HG03175 (cell line): ENCODE data around the gene SBK1.
A peak's percentile ranks its signal among the peaks of the same experiment; 100 is the strongest.
"Not testable (repeated sequence)": the region's sequence is repeated elsewhere in the genome, so short reads cannot be mapped to it uniquely, and the experiment has no call there.

Source experiments
- ATAC-seq: cut with Tn5 transposase; IDR thresholded peaks from one replicate; pipeline ENCODE4 v1.9.1; 2021; ENCODE audit warnings: mild to moderate bottlenecking, moderate library complexity; ENCODE audit not compliant: unreplicated experiment

The SBK1 gene

GRCh38 chr16:28291651-28292626 is at the start of gene SBK1:
SBK1 (plus strand) TSS chr16:28292525; CDS start chr16:28317392, 24,867 bp downstream.
- ATAC-seq = peak; percentile 89

GRCh38 chr16:28249483-28249882 is 42.8 kb upstream of the SBK1 start:
- not testable (repeated sequence) for ATAC-seq

GRCh38 chr16:28250999-28251398 is 41.3 kb upstream of the SBK1 start:
- no peak for ATAC-seq

GRCh38 chr16:28254158-28254557 is 38.2 kb upstream of the SBK1 start:
- ATAC-seq = no peak

- no peak for ATAC-seq
Measured at GRCh38 chr16:28255838-28256237, 36.5 kb upstream of the SBK1 start.

- ATAC-seq = no peak
Measured at GRCh38 chr16:28257256-28257655, 35.1 kb upstream of the SBK1 start.

GRCh38 chr16:28258567-28258966 is 33.8 kb upstream of the SBK1 start:
- ATAC-seq = no peak

- no peak for ATAC-seq
Measured at GRCh38 chr16:28259091-28259780, 33.1 kb upstream of the SBK1 start.

- no peak for ATAC-seq
Measured at GRCh38 chr16:28259781-28260150, 32.6 kb upstream of the SBK1 start.

GRCh38 chr16:28260193-28260592 is 32.1 kb upstream of the SBK1 start:
- ATAC-seq = no peak

GRCh38 chr16:28261942-28262341 is 30.4 kb upstream of the SBK1 start:
- no peak for ATAC-seq

GRCh38 chr16:28263305-28263704 is 29.0 kb upstream of the SBK1 start:
- no peak for ATAC-seq

GRCh38 chr16:28264656-28265055 is 27.7 kb upstream of the SBK1 start:
- ATAC-seq = no peak

GRCh38 chr16:28265822-28266221 is 26.5 kb upstream of the SBK1 start:
- ATAC-seq = no peak

- no peak for ATAC-seq
Measured at GRCh38 chr16:28267356-28267755, 25.0 kb upstream of the SBK1 start.

GRCh38 chr16:28273511-28273910 is 18.8 kb upstream of the SBK1 start:
- ATAC-seq = no peak

- no peak for ATAC-seq
Measured at GRCh38 chr16:28274676-28275075, 17.6 kb upstream of the SBK1 start.

GRCh38 chr16:28276301-28276700 is 16.0 kb upstream of the SBK1 start:
- ATAC-seq = no peak

GRCh38 chr16:28277537-28278388 is 14.6 kb upstream of the SBK1 start:
- peak; percentile 70 for ATAC-seq

- no peak for ATAC-seq
Measured at GRCh38 chr16:28279006-28279405, 13.3 kb upstream of the SBK1 start.
